H9 (cell line): ENCODE results near the gene LDLRAP1. TPM values are rescaled to one million over a fixed set of nuclear protein-coding genes. Genes with fewer than 3 reads are reported as not detected.

Source experiments
- DNase-seq: peaks from one replicate; pipeline ENCODE4 v3.0.0-alpha.2; 2017
- H2AFZ ChIP-seq: one replicate; pipeline ENCODE4 v1.6.1; 2013; ENCODE audit warnings: mild to moderate bottlenecking, low read length, control low read depth, moderate library complexity
- H2AK5ac ChIP-seq: 2 replicates; pipeline ENCODE4 v1.6.1; 2013; ENCODE audit warnings: low read length, control low read depth, mixed read lengths; ENCODE audit not compliant: insufficient read length
- H2BK120ac ChIP-seq: one replicate; pipeline ENCODE4 v1.6.1; 2013; ENCODE audit warnings: low read depth, mild to moderate bottlenecking, low read length, control low read depth, inconsistent platforms; ENCODE audit not compliant: poor library complexity, severe bottlenecking
- H2BK12ac ChIP-seq: 2 replicates; pipeline ENCODE4 v1.6.1; 2013; ENCODE audit warnings: low read length, control low read depth, mixed read lengths, low read depth; ENCODE audit not compliant: insufficient read length
- H2BK15ac ChIP-seq: 2 replicates; pipeline ENCODE4 v1.6.1; 2013; ENCODE audit warnings: low read depth, low read length, control low read depth
- H2BK20ac ChIP-seq: one replicate; pipeline ENCODE4 v1.6.1; 2013; ENCODE audit warnings: low read depth, mild to moderate bottlenecking, low read length, control low read depth, inconsistent platforms; ENCODE audit not compliant: poor library complexity, severe bottlenecking
- H2BK5ac ChIP-seq: 2 replicates; pipeline ENCODE4 v1.6.1; 2013; ENCODE audit warnings: low read length, control low read depth, mixed read lengths; ENCODE audit not compliant: insufficient read length
- H3K14ac ChIP-seq: 2 replicates; pipeline ENCODE4 v1.6.1; 2013; ENCODE audit warnings: low read length, control low read depth; ENCODE audit not compliant: insufficient read depth
- H3K18ac ChIP-seq: 2 replicates; pipeline ENCODE4 v1.6.1; 2013; ENCODE audit warnings: low read depth, mild to moderate bottlenecking, mixed read lengths, low read length, control low read depth; ENCODE audit not compliant: insufficient read length
- H3K23ac ChIP-seq: 2 replicates; pipeline ENCODE4 v1.6.1; 2013; ENCODE audit warnings: low read length, control low read depth, mixed read lengths, low read depth; ENCODE audit not compliant: insufficient read length
- H3K23me2 ChIP-seq: 2 replicates; pipeline ENCODE4 v1.6.1; 2013; ENCODE audit warnings: low read depth, mild to moderate bottlenecking, mixed read lengths, low read length, control low read depth; ENCODE audit not compliant: insufficient read length, poor library complexity, severe bottlenecking
- H3K27ac ChIP-seq: 2 replicates; pipeline ENCODE4 v1.5.1; 2013; ENCODE audit warnings: low read length, control low read depth, mixed read lengths, low read depth; ENCODE audit not compliant: insufficient read length
- H3K27me3 ChIP-seq: 2 replicates; pipeline ENCODE4 v1.6.1; 2013; ENCODE audit warnings: low read length, control low read depth, inconsistent platforms; ENCODE audit not compliant: insufficient read depth
- H3K4ac ChIP-seq: 2 replicates; pipeline ENCODE4 v1.6.1; 2013; ENCODE audit warnings: low read depth, mild to moderate bottlenecking, control low read depth, inconsistent platforms, low read length, moderate library complexity
- H3K4me1 ChIP-seq: 2 replicates; pipeline ENCODE4 v1.6.1; 2013; ENCODE audit warnings: low read length, control low read depth, inconsistent platforms; ENCODE audit not compliant: insufficient read depth
- H3K4me2 ChIP-seq: 2 replicates; pipeline ENCODE4 v1.6.1; 2013; ENCODE audit warnings: low read length, control low read depth, mixed read lengths; ENCODE audit not compliant: insufficient read length, insufficient read depth
- H3K56ac ChIP-seq: 2 replicates; pipeline ENCODE4 v1.6.1; 2013; ENCODE audit warnings: low read depth, mild to moderate bottlenecking, mixed read lengths, low read length, control low read depth; ENCODE audit not compliant: insufficient read length
- H3K79me1 ChIP-seq: 2 replicates; pipeline ENCODE4 v1.6.1; 2013; ENCODE audit warnings: low read depth, mild to moderate bottlenecking, moderate library complexity, low read length, control low read depth, inconsistent platforms; ENCODE audit not compliant: insufficient read depth, poor library complexity, severe bottlenecking
- H3K79me2 ChIP-seq: 2 replicates; pipeline ENCODE4 v1.6.1; 2013; ENCODE audit warnings: low read length, control low read depth, inconsistent platforms; ENCODE audit not compliant: insufficient read depth
- H3K9ac ChIP-seq: 2 replicates; pipeline ENCODE4 v1.6.1; 2013; ENCODE audit warnings: low read length, control low read depth, mixed read lengths; ENCODE audit not compliant: insufficient read length; ENCODE audit errors: extremely low read depth
- H3K9me3 ChIP-seq: one replicate; pipeline ENCODE4 v1.6.1; 2013; ENCODE audit warnings: low read depth, low read length, inconsistent platforms; ENCODE audit not compliant: control insufficient read depth
- H3T11ph ChIP-seq: one replicate; pipeline ENCODE4 v1.6.1; 2013; ENCODE audit warnings: mild to moderate bottlenecking, low read length, control low read depth, inconsistent platforms
- H4K20me1 ChIP-seq: one replicate; pipeline ENCODE4 v1.6.1; 2013; ENCODE audit not compliant: control insufficient read depth, insufficient read length, insufficient read depth
- H4K5ac ChIP-seq: 2 replicates; pipeline ENCODE4 v1.6.1; 2013; ENCODE audit warnings: low read depth, mild to moderate bottlenecking, mixed read lengths, low read length, control low read depth; ENCODE audit not compliant: insufficient read length
- H4K8ac ChIP-seq: replicated peaks from 2 replicates; pipeline ENCODE4 v1.6.1; 2013; ENCODE audit warnings: low read length, control low read depth, mixed read lengths, low read depth; ENCODE audit not compliant: insufficient read length
- H4K91ac ChIP-seq: 2 replicates; pipeline ENCODE4 v1.6.1; 2013; ENCODE audit warnings: low read depth, mild to moderate bottlenecking, moderate library complexity, mixed read lengths, low read length, control low read depth; ENCODE audit not compliant: insufficient read length
- H3K27ac Mint-ChIP-seq, 3 experiments: 2 replicates in 2 of 3; 3 replicates in 1 of 3; pipeline ENCODE4 v1.8.0; 2020 to 2021; ENCODE audit warnings: mixed read lengths in 3 of 3, mild to moderate bottlenecking in 1 of 3, moderate library complexity in 1 of 3
- H3K27me3 Mint-ChIP-seq: 2 replicates; pipeline ENCODE4 v1.8.0; 2021; ENCODE audit warnings: low read depth, mild to moderate bottlenecking, moderate library complexity, mixed read lengths
- H3K36me3 Mint-ChIP-seq, 3 experiments: 2 replicates in 2 of 3; 3 replicates in 1 of 3; pipeline ENCODE4 v1.8.0; 2020 to 2021; ENCODE audit warnings: low read depth in 3 of 3, mixed read lengths in 3 of 3; ENCODE audit not compliant: insufficient read depth in 1 of 3
- H3K4me1 Mint-ChIP-seq, 2 experiments: 2 replicates each; pipeline ENCODE4 v1.8.0; 2020; ENCODE audit warnings: mixed read lengths in 2 of 2
- H3K4me3 Mint-ChIP-seq, 2 experiments: 2 replicates in 1 of 2; 3 replicates in 1 of 2; pipeline ENCODE4 v1.8.0; 2020 to 2021; ENCODE audit warnings: mild to moderate bottlenecking in 2 of 2, mixed read lengths in 2 of 2, moderate library complexity in 1 of 2
- H3K9me3 Mint-ChIP-seq, 2 experiments: 2 replicates in 1 of 2; 3 replicates in 1 of 2; pipeline ENCODE4 v1.8.0; 2020; ENCODE audit warnings: mild to moderate bottlenecking in 2 of 2, mixed read lengths in 2 of 2, moderate library complexity in 1 of 2
- WGBS: extraction: QIAGEN DNeasy Blood & Tissue Kit; methylation state at CpG from one replicate; pipeline ENCODE4 v1.1.7; 2013; ENCODE audit warnings: missing lambda C conversion rate, low lambda C conversion rate, mixed read lengths; ENCODE audit not compliant: insufficient read length; ENCODE audit errors: extremely low coverage; 5-methylcytosine and 5-hydroxymethylcytosine counted together
- total RNA-seq: library from RNA; stranded (reverse); gene quantifications from 2 replicates; pipeline ENCODE4 v1.2.1, GENCODE V29; 2021
- TF ChIP-seq, protein P1 (sequence below): fragments of 200-600 bp; sonication (generic); conservative IDR thresholded peaks from 3 replicates; pipeline ENCODE4 v1.8.0; 2021; ENCODE audit warnings: antibody characterized with exemption, mild to moderate bottlenecking

Gene LDLRAP1
- total RNA-seq, 1 experiment from 2014 or later: 15.7 TPM

DNA sequence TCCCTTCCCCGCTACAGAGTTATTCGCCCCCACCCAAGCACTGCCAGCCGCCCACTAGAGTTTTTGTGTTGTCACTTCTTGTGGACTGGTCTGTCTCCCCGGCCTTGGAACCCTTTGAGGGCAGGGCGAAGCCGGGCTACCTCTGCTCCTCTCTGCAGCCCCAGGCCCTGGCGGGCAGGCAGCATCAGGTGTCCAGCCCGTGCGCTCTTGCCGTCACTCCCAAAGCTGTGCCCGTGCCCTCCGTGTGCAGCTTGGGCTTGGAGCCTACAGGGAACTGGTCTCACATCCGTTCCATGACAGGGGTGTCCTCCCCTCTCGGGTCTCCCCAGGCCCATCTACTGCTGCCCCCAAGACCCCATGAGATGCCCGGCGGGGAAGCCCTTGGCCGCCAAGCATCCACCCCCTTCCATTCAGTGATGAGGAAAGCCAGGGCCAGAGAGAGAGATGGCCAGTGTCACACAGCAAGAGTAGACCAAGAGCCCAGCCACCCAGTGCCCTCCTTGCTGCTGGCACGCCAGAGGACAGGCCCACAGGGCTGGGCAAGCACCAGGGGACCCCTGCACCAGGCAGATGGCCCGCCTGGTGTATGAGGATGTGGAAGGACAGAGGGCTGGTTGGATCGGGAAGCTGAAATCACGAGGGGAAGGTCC, 15.3 kb upstream of the LDLRAP1 start:
- no CpG with 5 or more reads among the region's 21 CpGs for WGBS
- Histone ChIP-seq H2BK120ac (no peak overlapping the region), H3K9ac (no peak overlapping the region), H3K4me2 (no peak overlapping the region), H3K14ac (no peak overlapping the region; the same call in 1 of the 2 replicates), H4K91ac (no peak overlapping the region), H4K20me1 (no peaks in the 10 kb centered on the region), H3K27me3 (no peaks in the 10 kb centered on the region), H3K4me1 (no peaks in the 10 kb centered on the region), H2BK15ac (no peak overlapping the region), H3K18ac (no peak overlapping the region), H2BK5ac (no peak overlapping the region), H3K56ac (no peak overlapping the region), H3K23ac (no peak overlapping the region), H2AK5ac (no peak overlapping the region), H2AFZ (no peak overlapping the region), H3K9me3 (no peaks in the 10 kb centered on the region), H3T11ph (no peak overlapping the region), H3K79me2 (no peaks in the 10 kb centered on the region), H4K8ac (no peak overlapping the region), H3K4ac (no peak overlapping the region), H3K23me2 (no peaks in the 10 kb centered on the region), H2BK12ac (no peak overlapping the region), H3K79me1 (no peaks in the 10 kb centered on the region), H3K27ac (no peak overlapping the region), H2BK20ac (no peak overlapping the region), H4K5ac (no peak overlapping the region)
- no peak for DNase-seq
- TF ChIP-seq, protein P1, sequence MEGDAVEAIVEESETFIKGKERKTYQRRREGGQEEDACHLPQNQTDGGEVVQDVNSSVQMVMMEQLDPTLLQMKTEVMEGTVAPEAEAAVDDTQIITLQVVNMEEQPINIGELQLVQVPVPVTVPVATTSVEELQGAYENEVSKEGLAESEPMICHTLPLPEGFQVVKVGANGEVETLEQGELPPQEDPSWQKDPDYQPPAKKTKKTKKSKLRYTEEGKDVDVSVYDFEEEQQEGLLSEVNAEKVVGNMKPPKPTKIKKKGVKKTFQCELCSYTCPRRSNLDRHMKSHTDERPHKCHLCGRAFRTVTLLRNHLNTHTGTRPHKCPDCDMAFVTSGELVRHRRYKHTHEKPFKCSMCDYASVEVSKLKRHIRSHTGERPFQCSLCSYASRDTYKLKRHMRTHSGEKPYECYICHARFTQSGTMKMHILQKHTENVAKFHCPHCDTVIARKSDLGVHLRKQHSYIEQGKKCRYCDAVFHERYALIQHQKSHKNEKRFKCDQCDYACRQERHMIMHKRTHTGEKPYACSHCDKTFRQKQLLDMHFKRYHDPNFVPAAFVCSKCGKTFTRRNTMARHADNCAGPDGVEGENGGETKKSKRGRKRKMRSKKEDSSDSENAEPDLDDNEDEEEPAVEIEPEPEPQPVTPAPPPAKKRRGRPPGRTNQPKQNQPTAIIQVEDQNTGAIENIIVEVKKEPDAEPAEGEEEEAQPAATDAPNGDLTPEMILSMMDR: no peak
- Mint-ChIP-seq H3K9me3 (peaks cover 2 to 9% of the 10 kb centered on the region in 2 experiments; a peak in 3 of 5 replicates), H3K4me1 (peaks cover 5% of the 10 kb centered on the region in 2 experiments; a peak in 3 of 4 replicates), H3K27me3 (peaks cover 5% of the 10 kb centered on the region), H3K36me3 (no peaks in the 10 kb centered on the region; a peak in 1 of 7 replicates), H3K4me3 (no peak overlapping the region; a peak in 1 of 5 replicates), H3K27ac (no peak overlapping the region)
